OCI-M1 (cell line): ENCODE results near the gene YPEL3.
"Not testable (repeated sequence)": the region's sequence is repeated elsewhere in the genome, so short reads cannot be mapped to it uniquely, and the experiment has no call there.

Experiments
- DNase-seq: peaks from one replicate; lab custom pipeline; 2025; lab: John Stamatoyannopoulos, UW

YPEL3 gene, protein sequence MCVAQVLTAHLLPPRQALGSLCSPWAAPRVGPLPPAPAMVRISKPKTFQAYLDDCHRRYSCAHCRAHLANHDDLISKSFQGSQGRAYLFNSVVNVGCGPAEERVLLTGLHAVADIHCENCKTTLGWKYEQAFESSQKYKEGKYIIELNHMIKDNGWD

DNA sequence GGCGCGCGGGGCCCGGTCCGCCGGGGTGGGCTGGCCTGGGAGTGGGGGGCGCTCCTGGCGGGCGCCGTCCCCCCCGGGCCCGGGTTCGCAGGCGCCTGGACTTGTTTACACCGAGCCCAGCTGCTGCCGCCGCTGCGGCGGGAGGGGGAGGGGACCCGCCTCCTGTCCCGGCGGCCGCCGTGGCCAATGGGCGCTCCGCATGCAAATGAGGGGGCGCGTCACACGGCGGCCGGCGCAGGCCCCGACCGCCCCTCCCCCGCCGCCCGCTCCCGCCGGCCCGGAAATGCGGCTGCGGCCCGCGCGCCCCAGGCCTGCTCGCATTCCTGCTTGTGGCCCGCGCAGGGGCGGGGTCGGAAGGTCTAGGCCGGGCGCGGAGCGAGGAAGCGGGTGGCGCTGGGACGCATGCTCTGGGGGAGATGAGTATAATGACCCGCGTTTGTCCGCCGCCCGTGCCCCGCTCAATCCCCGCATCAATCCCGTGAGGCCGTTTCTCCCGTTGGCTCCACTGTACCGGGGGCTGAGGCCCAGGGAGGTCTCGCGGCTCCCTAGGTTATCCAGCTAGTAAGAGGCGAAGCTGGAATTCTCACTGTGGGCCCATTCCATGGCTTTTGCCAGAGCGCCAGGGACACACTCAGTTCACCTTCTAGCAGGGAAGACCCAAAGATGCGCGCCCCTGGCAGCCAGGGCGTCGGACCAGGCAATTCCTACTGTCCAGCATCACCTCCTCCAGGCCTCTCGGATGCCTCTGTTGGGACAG, at the start of gene YPEL3:
TSS of gene YPEL3 (minus strand) at position 109 of the 757 bp plus-strand sequence. CDS start 731 bp downstream, outside the sequence.
- peak; percentile 95 for DNase-seq

DNA sequence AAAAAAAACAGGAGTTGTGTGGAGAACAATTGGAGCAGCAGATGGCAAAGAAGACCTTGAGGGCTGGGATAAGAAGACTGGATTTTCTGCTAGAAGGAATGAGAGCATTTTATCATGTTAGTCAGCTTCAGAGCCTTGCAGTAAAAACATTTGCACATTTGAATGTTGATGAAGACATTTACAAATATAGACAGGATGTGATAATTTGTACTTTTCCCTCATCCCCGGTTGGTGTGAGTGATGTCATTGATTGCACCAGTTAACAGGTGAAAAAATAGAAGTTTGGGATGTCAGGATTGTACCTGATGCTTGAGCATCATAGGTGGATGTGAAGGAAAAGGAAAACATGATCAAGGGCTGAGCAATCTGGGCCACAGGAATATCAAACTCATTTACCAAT, 49.6 kb upstream of the YPEL3 start:
- no peak for DNase-seq

DNA sequence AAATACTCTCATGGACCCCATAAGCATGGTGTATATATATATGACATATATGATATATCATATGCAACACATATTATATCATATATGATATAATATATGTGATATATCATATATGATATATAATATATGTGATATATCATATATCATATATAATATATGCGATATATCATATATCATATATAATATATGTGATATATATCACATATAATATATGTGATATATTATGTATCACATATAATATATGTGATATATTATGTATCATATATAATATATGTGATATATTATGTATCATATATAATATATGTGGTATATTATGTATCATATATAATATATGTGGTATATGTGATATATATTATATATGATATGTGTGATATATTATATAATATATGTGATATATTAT, 48.9 kb upstream of the YPEL3 start:
- no peak for DNase-seq

- DNase-seq: no peak
These were observed 48.0 kb upstream of the YPEL3 start for GRCh38 chr16:30144017-30144416.

- DNase-seq: no peak
These were observed 47.3 kb upstream of the YPEL3 start for GRCh38 chr16:30143347-30143702.

DNA sequence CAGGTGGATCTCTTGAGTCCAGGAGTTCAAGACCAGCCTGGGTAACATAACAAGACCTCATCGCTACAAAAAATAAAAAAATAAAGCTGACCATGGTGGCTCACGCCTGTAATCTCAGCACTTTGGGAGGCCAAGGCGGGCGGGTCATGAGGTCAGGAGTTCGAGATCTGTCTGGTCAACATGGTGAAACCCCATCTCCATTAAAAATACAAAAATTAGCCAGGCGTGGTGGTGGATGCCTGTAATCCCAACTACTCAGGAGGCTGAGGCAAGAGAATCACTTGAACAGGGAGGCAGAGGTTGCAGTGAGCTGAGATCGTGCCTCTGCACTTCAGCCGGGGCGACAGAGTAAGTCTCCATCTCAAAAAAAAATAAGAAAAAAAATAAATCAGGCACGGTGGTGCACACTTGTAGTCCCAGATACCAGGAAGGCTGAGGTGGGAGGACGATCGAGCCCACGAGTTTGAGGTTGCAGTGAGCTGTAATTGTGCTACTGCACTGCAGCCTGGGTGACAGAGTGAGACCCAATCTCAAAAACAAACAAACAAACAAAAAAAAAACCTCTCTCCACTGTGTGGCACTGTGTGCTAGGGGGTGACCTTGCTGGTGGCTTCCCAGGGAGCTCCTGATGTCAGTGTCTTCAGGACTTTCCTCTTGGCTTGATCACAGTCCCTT, 46.8 kb upstream of the YPEL3 start:
- DNase-seq: peak; percentile 77

DNA sequence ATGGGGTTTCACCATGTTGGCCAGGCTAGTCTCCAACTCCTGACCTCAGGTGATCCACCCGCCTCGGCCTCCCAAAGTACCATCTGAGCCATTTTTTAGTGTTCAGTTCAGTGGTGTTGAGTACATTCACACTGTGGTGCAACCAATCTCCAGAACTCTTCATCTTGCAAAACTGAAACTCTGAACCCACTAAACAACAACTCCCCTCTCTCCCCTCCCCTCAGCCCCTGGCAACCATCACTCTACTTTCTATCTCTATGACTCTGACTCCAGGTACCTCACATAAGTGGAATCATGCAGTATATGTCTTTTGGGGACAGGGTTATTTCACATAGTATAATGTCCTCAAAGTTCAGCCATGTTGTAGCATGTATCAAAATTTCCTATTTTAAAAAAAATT, 45.7 kb upstream of the YPEL3 start:
- DNase-seq: no peak

DNA sequence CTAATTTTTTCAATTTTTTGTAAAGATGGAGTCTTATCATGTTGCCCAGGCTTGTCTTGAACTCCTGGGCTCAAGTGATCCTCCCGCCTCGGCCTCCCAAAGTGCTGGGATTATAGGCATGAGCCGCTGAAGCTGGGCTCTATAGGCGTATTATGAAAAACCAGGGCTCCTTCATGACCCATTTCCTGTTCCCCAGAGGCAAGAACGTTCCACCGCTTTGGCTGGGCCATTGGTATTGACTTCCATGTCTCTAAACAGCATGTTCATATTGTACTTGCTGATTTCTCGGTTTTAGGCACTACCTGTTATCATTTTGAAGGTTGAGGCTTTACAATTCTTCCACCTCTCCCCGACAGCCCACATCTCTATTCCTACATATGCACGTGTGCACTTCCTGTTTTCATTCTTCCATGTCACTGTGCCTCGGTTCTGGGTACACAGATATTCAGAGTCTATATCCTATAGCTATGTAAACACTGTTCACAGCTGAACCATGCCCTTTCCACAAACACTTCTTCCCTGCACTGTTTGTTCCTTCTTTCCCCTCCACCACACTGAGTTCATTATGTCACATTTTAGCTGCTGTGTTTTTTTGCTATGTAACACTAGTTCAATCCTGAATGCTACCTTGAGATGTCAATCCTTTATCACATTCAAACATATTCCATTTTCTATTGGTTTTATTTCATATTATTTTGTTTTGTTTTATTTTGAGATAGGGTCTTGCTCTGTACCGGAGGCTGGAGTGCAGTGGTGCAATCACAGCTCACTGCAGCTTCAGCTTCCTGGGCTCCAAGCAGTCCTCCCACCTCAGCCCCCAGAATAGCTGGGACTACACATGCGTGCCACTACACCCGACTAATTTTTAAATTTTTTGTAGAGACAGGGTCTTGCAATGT, 43.8 kb upstream of the YPEL3 start:
- peak; percentile 59 for DNase-seq

GRCh38 chr16:30137897-30138296, 41.9 kb upstream of the YPEL3 start:
- no peak for DNase-seq

DNA sequence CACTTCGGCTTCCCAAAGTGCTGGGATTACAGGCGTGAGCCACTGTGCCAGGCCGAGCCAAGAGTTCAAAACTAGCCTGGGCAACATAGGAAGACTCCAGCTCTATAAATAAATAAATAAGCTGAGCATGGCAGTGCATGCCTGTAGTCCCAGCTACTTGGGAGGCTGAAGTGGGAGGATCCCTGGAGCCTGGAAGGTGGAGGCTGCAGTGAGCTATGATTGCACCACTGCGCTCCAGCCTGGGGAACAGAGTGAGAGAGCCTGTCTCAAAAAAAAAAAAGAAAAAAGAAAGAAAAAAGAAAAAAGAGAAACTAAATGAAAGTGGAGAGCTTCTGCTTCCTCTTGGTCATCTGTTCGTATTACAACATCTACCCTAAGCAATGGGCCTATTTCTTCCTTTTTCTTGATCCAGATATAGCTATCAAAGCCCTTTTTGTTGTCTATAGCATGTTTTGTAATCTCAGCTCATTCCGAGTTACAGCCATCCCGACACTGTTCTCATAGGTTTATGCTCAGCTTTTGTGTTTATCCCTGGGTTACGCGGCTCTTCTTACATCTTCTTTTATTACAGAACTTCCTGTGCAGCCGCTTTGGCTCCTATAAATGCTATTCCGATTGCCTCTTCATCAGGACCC, 41.1 kb upstream of the YPEL3 start:
- DNase-seq: peak; percentile 24

DNA sequence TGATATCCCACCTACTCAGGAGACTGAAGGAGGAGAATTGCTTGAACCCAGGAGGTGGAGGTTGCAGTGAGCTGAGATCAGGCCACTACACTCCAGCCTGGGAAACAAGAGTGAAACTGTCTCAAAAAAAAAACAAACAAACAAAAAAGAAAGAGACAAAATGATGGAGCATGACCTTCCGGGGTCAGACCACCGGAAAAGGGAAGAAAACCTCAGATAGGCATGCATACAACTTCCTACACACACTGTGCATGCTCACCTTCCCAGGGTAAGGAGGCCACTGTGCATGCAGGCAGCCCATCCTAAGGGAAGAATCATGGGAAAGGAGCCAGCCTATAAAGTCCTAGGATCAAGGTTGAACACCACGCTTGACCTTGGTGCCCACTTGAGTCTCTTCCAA, 36.6 kb upstream of the YPEL3 start:
- DNase-seq: no peak

- DNase-seq: no peak
These were observed 36.0 kb upstream of the YPEL3 start for GRCh38 chr16:30131869-30132475.

DNA sequence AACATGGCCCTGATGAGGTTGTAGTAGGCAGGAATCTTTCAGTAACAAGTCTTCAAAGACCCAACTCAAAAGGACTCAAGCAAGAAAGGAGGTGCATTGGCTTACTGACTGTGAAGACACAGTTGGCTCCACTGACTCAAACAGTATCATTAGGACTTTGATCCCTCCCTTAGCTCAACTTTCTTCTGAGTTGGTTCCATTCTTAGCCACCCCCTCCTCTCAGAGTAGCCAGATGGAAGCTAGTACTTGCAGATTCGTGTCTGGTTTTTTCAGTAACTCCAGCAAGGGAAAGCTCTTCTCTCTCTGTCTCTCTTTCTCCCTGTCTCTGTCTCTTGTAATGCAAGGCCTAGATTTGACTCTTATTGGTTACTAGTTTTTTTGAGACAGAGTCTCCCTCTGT, 32.0 kb upstream of the YPEL3 start:
- DNase-seq: no peak

DNA sequence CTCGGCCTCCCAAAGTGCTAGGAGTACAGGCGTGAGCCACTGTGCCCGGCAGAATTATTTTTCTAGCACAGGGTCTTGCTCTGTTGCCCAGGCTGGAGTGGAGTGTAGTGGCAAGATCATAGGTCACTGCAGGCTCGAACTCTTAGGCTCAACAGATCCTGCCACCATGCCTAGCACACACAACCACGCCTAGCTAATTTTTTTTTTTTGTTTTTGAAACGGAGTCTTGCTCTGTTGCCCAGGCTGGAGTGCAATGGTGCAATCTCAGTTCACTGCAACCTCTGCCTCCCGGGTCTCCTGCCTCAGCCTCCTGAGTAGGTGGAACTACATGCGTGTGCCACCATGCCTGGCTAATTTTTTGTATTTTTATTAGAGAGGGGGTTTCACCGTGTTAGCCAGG, 29.7 kb upstream of the YPEL3 start:
- DNase-seq: not testable (repeated sequence)

GRCh38 chr16:30124985-30125379, 29.0 kb upstream of the YPEL3 start:
- DNase-seq: no peak

DNA sequence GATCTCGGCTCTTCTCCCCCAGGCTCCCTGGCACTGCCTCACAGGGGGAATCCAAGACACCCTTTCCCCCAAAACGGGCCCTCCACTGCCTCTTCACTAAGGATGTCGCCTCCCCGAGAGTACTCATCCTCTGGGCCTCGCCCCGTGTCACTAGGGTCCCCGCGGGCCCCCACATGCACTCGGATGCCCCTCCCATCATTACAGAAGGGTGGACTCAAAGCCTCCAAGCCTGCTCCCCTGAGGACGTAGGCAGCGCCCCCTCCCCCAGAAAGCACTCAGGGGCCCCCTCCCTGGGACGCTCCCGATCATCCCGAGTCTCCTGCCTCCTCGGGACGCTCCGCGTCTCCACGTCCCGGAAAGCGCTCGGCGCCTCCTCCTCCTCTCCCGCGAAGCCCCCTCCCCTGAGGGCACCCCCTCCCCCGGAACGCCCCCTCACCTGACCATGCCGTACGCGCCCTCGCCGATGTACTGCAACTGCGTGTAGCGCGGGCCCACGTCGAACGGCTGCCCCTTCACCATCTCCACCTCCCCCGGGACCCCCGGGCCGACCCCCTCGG, 26.7 kb upstream of the YPEL3 start:
- DNase-seq: no peak

- DNase-seq: no peak
These were observed 25.9 kb upstream of the YPEL3 start for GRCh38 chr16:30121741-30122571.

DNA sequence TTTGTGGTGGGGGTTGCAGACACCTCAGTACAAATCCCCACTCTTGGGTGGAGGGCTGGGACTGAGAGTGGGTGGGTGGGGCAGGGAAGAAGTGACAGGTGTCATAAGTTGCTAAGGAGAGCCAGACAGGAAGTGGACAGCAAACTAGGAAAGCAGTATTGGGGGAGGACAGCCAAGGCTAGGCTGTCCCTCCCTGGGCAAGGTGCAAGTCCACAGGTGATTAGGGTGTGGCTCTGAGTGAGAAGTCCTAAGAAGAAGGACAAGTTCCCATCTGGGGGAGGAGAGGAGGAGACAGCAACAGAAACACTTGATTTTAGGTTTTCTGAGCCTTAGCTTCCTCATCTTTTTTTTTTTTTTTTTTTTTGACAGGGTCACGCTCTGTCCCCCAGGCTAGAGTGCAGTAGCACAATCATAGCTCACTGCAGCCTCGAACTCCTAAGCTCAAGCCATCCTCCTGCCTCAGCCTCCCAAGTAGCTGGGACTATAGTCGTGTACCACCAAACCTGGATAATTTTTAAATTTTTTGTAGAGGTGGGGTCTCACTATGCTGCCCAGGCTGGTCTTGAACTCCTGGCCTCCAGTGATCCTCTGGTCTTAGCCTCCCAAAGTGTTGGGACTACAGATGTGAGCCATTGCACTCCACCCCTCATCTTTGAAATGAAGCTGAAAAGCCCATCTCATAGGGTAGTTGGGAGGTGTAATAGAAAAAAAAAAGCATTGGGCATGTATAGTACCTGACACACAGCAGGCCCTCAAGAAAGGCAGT, 24.5 kb upstream of the YPEL3 start:
- no peak for DNase-seq

- no peak for DNase-seq
These were observed 23.4 kb upstream of the YPEL3 start for GRCh38 chr16:30119428-30119827.
